Subcutaneous adipose tissue (tissue), 4 donors: ENCODE measurements around the gene MZB1. TPM values are rescaled to one million over a fixed set of nuclear protein-coding genes. Genes with fewer than 3 reads are reported as not detected.

Experiments
- total RNA-seq, 4 donors: library from RNA; depleted of rRNA; stranded (reverse); fragments of >200 nt; gene quantifications; one replicate each; pipeline ENCODE4 v1.1.0, GENCODE V29; 2016
- TF ChIP-seq, protein P1 (sequence below): fragments of 450-650 bp; IDR thresholded peaks from one replicate; pipeline ENCODE4 v1.5.1; 2016; ENCODE audit warnings: low read depth, mild to moderate bottlenecking, control low read depth, antibody characterized with exemption, moderate library complexity

MZB1 gene
- total RNA-seq, 4 donors from 2014 or later: 2.1 TPM; not detected in 3

DNA sequence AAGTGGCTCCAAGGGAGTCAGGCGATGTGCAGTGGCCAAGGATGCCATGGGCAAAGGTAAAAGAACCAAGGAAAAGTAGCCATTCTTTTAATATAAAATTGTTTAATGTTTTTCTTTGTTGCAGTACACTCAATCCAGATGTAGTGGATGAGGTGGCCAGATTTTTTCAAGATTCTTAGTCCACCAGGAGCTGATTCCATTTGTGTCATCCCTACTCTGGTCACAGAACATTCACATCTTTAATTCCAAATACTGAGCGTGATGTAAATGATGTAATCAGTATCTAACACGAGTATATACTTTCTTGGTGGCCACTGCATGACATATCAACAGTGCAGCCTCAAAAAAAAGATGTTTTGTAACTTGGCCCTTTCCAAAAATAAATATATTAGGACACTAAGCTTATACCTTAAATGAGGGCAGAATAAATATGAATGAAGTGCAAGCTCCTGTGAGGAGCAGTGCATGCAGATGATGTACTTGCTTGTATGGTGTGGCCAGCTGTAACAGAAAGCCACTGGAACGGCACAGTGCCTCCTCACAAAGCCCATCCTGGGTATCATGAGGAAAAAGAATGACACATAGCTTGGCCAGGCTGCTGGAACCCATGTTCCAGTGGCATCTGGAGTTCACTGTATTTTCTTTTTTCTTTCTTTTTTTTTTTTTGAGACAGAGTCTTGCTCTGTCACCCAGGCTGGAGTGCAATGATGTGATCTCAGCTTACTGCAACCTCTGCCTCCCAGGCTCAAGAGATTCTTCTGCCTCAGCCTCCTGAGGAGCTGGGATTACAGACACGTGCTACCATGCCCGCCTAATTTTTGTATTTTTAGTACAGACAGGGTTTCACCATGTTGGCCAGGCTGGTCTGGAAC, 20.6 kb upstream of the MZB1 start:
- TF ChIP-seq, protein P1, sequence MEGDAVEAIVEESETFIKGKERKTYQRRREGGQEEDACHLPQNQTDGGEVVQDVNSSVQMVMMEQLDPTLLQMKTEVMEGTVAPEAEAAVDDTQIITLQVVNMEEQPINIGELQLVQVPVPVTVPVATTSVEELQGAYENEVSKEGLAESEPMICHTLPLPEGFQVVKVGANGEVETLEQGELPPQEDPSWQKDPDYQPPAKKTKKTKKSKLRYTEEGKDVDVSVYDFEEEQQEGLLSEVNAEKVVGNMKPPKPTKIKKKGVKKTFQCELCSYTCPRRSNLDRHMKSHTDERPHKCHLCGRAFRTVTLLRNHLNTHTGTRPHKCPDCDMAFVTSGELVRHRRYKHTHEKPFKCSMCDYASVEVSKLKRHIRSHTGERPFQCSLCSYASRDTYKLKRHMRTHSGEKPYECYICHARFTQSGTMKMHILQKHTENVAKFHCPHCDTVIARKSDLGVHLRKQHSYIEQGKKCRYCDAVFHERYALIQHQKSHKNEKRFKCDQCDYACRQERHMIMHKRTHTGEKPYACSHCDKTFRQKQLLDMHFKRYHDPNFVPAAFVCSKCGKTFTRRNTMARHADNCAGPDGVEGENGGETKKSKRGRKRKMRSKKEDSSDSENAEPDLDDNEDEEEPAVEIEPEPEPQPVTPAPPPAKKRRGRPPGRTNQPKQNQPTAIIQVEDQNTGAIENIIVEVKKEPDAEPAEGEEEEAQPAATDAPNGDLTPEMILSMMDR: no peak

DNA sequence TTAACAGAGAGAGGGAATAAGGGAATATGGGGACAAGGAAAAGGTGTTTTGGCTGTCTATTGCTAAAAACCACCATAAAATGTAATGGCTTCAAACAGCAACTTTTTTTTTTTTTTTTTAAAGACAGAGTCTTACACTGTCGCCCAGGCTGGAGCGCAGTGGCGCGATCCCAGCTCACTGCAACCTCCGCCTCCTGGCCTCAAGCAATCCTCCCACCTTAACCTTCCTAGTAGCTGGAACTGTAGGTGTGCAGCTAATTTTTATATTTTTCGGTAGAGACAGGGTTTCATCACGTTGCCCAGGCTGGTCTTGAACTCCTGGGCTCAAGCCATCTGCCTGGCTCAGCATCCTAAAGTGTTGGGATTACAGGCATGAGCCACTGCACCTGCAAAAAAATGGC, 18.5 kb upstream of the MZB1 start:
- TF ChIP-seq, protein P1: no peak

DNA sequence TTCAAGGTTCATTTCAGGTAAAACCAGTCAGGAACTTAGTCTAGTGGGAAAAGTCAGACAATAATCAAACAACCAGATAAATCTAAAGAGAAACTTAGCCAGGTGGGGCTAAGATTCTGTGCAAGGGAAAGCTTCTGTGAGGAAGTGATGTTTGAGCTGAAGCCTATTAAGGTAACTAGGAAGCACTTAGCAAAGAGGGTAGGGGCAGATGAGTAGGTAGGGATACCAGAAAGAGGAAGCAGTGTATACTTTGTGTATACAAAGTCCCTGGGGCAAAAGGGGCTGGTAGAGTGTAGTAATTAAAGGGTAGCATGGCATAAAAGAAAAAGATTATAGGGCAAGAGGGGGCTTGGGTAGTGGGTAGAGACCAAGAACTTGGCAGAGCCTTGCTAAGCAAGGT, 17.8 kb upstream of the MZB1 start:
- TF ChIP-seq, protein P1: no peak

DNA sequence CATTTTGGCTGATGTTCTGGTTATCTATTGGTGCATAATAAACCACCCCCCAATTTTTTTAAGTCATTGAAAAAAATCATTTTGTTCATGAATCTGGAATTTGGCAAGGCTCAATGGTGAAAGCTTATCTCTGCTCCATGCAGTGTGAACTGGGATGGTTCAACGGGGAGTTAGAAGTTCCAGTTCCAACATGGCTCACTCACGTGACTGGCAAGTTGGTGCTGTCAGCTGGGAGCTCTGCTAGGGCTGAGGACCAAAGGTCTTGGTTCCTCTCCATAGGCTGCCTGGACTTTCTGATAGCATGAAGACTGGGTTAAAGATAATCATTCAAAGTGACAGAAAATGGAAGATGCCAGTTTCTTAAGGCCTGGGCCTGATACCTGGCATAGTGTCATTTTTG, 17.2 kb upstream of the MZB1 start:
- TF ChIP-seq, protein P1: no peak

DNA sequence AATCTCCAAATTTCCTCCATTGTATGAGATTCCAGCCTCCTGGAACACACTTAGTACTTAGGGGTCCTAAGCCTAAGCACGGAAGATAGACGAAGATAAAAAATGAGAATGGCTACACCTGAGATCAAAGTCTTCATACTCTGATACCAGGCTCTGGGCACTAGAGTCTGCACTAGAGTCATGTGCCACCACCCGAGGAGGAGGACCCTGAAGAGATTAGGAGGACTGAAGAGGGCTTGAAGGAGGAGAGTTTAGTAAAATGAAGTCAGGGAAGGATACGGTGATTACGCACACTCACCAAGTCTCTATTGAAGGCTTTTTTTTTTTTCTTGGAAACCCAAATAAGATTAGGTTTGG, 14.7 kb upstream of the MZB1 start:
- TF ChIP-seq, protein P1: no peak

DNA sequence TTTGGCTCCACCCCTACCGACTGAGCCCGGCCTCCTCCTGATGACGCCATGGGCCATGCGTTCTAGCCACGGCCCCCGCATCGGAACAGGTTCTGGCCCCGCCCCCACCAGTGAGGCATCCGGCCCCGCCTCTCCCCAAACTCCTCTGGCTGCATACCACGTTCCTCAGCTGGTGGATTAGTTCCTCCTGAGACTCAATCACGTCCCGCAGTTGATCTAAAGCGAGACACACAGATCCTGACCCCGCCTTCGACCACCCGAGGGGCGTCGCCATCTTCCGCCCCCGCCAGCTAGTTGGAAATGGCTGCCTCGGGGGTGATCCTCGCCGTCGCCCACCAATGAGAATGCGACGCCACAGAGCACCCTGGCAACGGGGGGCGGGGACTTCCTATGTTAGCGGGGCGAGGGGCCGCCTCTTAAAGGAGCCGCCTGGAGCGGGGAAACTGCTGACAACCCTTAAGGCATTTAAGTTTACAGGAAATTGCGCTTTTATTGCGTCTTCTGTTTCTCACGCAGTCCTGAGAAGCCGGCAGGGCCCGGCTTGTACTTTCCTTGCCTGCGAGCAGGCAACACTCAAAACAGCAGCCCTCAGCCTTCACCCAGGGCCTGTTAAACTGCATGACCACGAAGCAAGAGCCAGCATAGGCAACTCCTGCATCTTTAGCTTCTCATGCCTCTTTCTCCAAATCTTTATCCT, 14.2 kb upstream of the MZB1 start, which contains the start of gene SPATA24:
Gene SPATA24, minus strand, starts transcription at position 303 of the 697 bp plus-strand sequence. Its CDS starts 29 bp downstream, at position 274.
- TF ChIP-seq, protein P1: no peak

DNA sequence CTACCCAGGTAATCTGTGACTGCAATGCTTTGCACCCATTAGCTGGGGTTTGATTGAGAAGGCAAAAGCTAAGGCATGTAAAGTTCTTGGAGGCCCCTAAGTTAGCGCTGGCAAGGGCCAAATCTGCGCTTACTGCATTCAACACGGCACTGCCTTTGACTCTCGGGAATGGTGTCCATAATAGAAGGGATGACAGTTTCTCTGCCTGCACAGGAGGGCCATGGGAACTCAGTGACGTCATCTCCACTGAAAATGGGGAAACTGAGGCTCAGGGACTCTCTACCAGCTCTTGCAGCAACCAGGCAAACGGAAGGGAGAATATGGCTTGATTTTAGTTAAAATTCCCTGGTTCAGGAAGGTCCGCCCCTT, 13.7 kb upstream of the MZB1 start:
- TF ChIP-seq, protein P1: no peak
